Stimulated activated CD4-positive, alpha-beta T cell treated with anti-CD3 and anti-CD28 coated beads, Interleukin-12 subunit alpha, Interleukin-12 subunit beta, amount 100 ng/mL, for 48 hours (primary cell): ENCODE data around the gene C16orf87.
A peak's percentile ranks its signal among the peaks of the same experiment; 100 is the strongest.
"Not testable (repeated sequence)": the region's sequence is repeated elsewhere in the genome, so short reads cannot be mapped to it uniquely, and the experiment has no call there.

Experiments
- DNase-seq, 3 donors: peaks; one replicate each; pipeline ENCODE4 v3.0.0-alpha.2; 2020; ENCODE audit warnings: low read depth in 2 of 3, low spot score in 1 of 3

The C16orf87 gene

GRCh38 chr16:46800494-46800893, 30.5 kb downstream of the C16orf87 start:
- no peak for DNase-seq

- DNase-seq: no peak
Observed at GRCh38 chr16:46797501-46797900, 33.5 kb downstream of the C16orf87 start.

- no peak for DNase-seq
Observed at GRCh38 chr16:46796764-46797269, 34.2 kb downstream of the C16orf87 start.

- no peak for DNase-seq
Observed at GRCh38 chr16:46793841-46794240, 37.1 kb downstream of the C16orf87 start.

GRCh38 chr16:46790599-46791270, 40.2 kb downstream of the C16orf87 start:
- DNase-seq: no peak

- peak; percentile 65 to 74 (median 72) for DNase-seq
Observed at GRCh38 chr16:46789499-46790414, 41.2 kb downstream of the C16orf87 start.

GRCh38 chr16:46788891-46789474, 42.0 kb downstream of the C16orf87 start:
- no peak for DNase-seq

GRCh38 chr16:46787909-46788308, 43.1 kb downstream of the C16orf87 start:
- DNase-seq: no peak

- no peak for DNase-seq
Observed at GRCh38 chr16:46785076-46785845, 45.7 kb downstream of the C16orf87 start.

- not testable (repeated sequence) for DNase-seq
Observed at GRCh38 chr16:46784569-46784968, 46.4 kb downstream of the C16orf87 start.

- DNase-seq: no peak
Observed at GRCh38 chr16:46783800-46784199, 47.2 kb downstream of the C16orf87 start.

- DNase-seq: no peak
Observed at GRCh38 chr16:46782320-46782719, 48.7 kb downstream of the C16orf87 start.

- no peak for DNase-seq
Observed at GRCh38 chr16:46777804-46778203, 53.2 kb downstream of the C16orf87 start.

- no peak for DNase-seq
Observed at GRCh38 chr16:46775214-46775613, 55.8 kb downstream of the C16orf87 start.

GRCh38 chr16:46774743-46775177, 56.2 kb downstream of the C16orf87 start:
- DNase-seq: no peak

- DNase-seq: no peak
Observed at GRCh38 chr16:46772463-46772862, 58.5 kb downstream of the C16orf87 start.

GRCh38 chr16:46768809-46769208, 62.2 kb downstream of the C16orf87 start:
- no peak for DNase-seq

GRCh38 chr16:46765050-46765449, 65.9 kb downstream of the C16orf87 start:
- DNase-seq: no peak

- no peak for DNase-seq
Observed at GRCh38 chr16:46763147-46763546, 67.8 kb downstream of the C16orf87 start.

- no peak for DNase-seq
Observed at GRCh38 chr16:46762583-46762982, 68.4 kb downstream of the C16orf87 start.

GRCh38 chr16:46759309-46759708, 71.7 kb downstream of the C16orf87 start:
- no peak for DNase-seq
